Measurements from ENCODE around the gene HRH3. TPM values are rescaled to one million over a fixed set of nuclear protein-coding genes. Genes with fewer than 3 reads are reported as not detected.

HRH3 gene
- total RNA-seq, 1 experiment from 2014 or later = not detected

DNA sequence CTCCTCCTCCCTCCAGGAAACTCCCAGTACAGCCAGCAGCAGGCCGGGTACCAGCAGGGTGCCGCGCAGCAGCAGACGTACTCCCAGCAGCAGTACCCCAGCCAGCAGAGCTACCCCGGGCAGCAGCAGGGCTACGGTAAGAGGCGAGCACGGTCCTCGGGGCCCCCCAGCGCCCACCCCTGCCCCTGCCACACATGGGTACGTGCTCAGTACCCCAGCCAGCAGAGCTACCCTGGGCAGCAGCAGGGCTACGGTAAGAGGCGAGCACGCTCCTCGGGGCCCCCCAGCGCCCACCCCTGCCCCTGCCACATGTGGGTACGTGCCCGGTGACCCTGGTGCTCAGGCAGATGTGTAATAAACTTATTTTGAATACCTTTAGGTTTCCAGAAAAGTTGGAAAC lies 47.4 kb downstream of the HRH3 start:
- TF ChIP-seq, protein P1, sequence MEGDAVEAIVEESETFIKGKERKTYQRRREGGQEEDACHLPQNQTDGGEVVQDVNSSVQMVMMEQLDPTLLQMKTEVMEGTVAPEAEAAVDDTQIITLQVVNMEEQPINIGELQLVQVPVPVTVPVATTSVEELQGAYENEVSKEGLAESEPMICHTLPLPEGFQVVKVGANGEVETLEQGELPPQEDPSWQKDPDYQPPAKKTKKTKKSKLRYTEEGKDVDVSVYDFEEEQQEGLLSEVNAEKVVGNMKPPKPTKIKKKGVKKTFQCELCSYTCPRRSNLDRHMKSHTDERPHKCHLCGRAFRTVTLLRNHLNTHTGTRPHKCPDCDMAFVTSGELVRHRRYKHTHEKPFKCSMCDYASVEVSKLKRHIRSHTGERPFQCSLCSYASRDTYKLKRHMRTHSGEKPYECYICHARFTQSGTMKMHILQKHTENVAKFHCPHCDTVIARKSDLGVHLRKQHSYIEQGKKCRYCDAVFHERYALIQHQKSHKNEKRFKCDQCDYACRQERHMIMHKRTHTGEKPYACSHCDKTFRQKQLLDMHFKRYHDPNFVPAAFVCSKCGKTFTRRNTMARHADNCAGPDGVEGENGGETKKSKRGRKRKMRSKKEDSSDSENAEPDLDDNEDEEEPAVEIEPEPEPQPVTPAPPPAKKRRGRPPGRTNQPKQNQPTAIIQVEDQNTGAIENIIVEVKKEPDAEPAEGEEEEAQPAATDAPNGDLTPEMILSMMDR (IDR thresholded peaks at IDR 0.05; ENCODE audit: unreplicated experiment) = no peak
- intact Hi-C loops (cut with micrococcal nuclease) = no loop called here
- H3K9me3 Mint-ChIP-seq (ENCODE audit: unreplicated experiment) = no peaks in the 10 kb centered on the region
- POLR2A ChIA-PET = interaction anchor here (0.7 to 1.8 kb wide), 3 partner anchors 9 to 65 kb away, joined by 3 to 5 read pairs (median 4); partner anchors contain the start of gene MTG2
- no peak overlapping the region for H3K4me3 Mint-ChIP-seq (ENCODE audit: unreplicated experiment)
- H3K36me3 Mint-ChIP-seq (ENCODE audit: insufficient read depth, unreplicated experiment) = peaks cover 63% of the 10 kb centered on the region
- no peaks in the 10 kb centered on the region for H3K4me1 Mint-ChIP-seq (ENCODE audit: insufficient read depth, unreplicated experiment)
- no peak for DNase-seq (ENCODE audit: unreplicated experiment)
- BruUV-seq (replicated peaks) = no TSS peak
- no peaks in the 10 kb centered on the region for H3K27me3 Mint-ChIP-seq (ENCODE audit: insufficient read depth, unreplicated experiment)
- H3K27ac Mint-ChIP-seq (ENCODE audit: low read depth, unreplicated experiment) = no peak overlapping the region
- CTCF ChIA-PET = no interaction called here

GRCh38 chr20:62171245-62171644 lies 48.8 kb downstream of the HRH3 start:
- ChIA-PET POLR2A (interaction anchor here (1.2 to 1.9 kb wide), 4 partner anchors 10 to 28 kb away, joined by 3 to 7 read pairs (median 4); partner anchors contain the start of genes MTG2, PSMA7 and SS18L1), CTCF (interaction anchor here (1.2 kb wide), 1 partner anchor 329 kb away, joined by 3 read pairs; no protein-coding TSS in a partner anchor)
- H3K27ac Mint-ChIP-seq (ENCODE audit: low read depth, unreplicated experiment) = no peak overlapping the region
- no peak for DNase-seq (ENCODE audit: unreplicated experiment)
- TF ChIP-seq, protein P1 (IDR thresholded peaks at IDR 0.05; ENCODE audit: unreplicated experiment) = no peak
- intact Hi-C loops (cut with micrococcal nuclease) = no loop called here
- H3K9me3 Mint-ChIP-seq (ENCODE audit: unreplicated experiment) = no peaks in the 10 kb centered on the region
- no peak overlapping the region for H3K4me3 Mint-ChIP-seq (ENCODE audit: unreplicated experiment)
- no peaks in the 10 kb centered on the region for H3K27me3 Mint-ChIP-seq (ENCODE audit: insufficient read depth, unreplicated experiment)
- H3K4me1 Mint-ChIP-seq (ENCODE audit: insufficient read depth, unreplicated experiment) = no peaks in the 10 kb centered on the region
- H3K36me3 Mint-ChIP-seq (ENCODE audit: insufficient read depth, unreplicated experiment) = peaks cover 72% of the 10 kb centered on the region
- BruUV-seq (replicated peaks) = no TSS peak

- no peak overlapping the region for H3K4me3 Mint-ChIP-seq (ENCODE audit: unreplicated experiment)
- no TSS peak for BruUV-seq (replicated peaks)
- ChIA-PET CTCF (interaction anchor here (1.2 kb wide), 1 partner anchor 330 kb away, joined by 3 read pairs; no protein-coding TSS in a partner anchor), POLR2A (interaction anchor here (1.9 kb wide), 1 partner anchor 13 kb away, joined by 7 read pairs; the partner anchor contains the start of gene MTG2)
- no peak for DNase-seq (ENCODE audit: unreplicated experiment)
- H3K4me1 Mint-ChIP-seq (ENCODE audit: insufficient read depth, unreplicated experiment) = no peaks in the 10 kb centered on the region
- intact Hi-C loops (cut with micrococcal nuclease) = no loop called here
- no peaks in the 10 kb centered on the region for H3K27me3 Mint-ChIP-seq (ENCODE audit: insufficient read depth, unreplicated experiment)
- no peak overlapping the region for H3K27ac Mint-ChIP-seq (ENCODE audit: low read depth, unreplicated experiment)
- TF ChIP-seq, protein P1 (IDR thresholded peaks at IDR 0.05; ENCODE audit: unreplicated experiment) = no peak
- no peaks in the 10 kb centered on the region for H3K9me3 Mint-ChIP-seq (ENCODE audit: unreplicated experiment)
- peaks cover 78% of the 10 kb centered on the region for H3K36me3 Mint-ChIP-seq (ENCODE audit: insufficient read depth, unreplicated experiment)
These were observed 49.5 kb downstream of the HRH3 start for GRCh38 chr20:62170536-62170935.

DNA sequence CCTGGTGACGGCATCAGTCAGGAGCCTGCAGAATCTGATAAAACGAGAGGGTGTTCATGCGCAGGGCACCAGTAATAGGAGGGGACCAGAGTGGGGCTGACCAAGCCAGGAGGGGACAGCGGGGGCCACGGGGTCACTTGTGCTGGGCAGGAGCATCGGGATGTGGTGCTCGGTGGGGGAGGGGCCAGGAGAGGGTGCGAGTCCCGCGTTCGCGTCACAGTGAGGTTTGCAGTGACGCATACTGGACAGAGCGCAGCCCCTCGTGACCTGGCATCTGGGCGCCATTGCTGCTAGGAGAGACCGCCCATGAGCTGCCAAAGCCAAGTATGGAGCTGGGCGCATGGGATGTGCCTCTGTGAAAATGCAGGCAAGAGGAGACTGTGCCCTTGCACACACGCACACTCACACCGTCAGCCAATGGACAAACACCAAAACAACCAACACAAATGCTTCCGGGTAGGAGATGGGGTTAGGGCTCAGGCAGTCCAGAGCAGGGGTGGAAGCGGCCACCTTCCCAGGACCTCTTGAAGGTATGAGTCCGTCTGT lies 51.1 kb downstream of the HRH3 start:
- no peaks in the 10 kb centered on the region for H3K4me1 Mint-ChIP-seq (ENCODE audit: insufficient read depth, unreplicated experiment)
- H3K4me3 Mint-ChIP-seq (ENCODE audit: unreplicated experiment) = no peak overlapping the region
- BruUV-seq (replicated peaks) = no TSS peak
- H3K36me3 Mint-ChIP-seq (ENCODE audit: insufficient read depth, unreplicated experiment) = peaks cover 75% of the 10 kb centered on the region
- H3K27ac Mint-ChIP-seq (ENCODE audit: low read depth, unreplicated experiment) = no peak overlapping the region
- CTCF ChIA-PET = interaction anchor here (0.6 kb wide), 1 partner anchor 20 kb away, joined by 3 read pairs; no protein-coding TSS in a partner anchor
- no peaks in the 10 kb centered on the region for H3K27me3 Mint-ChIP-seq (ENCODE audit: insufficient read depth, unreplicated experiment)
- no peak for DNase-seq (ENCODE audit: unreplicated experiment)
- H3K9me3 Mint-ChIP-seq (ENCODE audit: unreplicated experiment) = no peaks in the 10 kb centered on the region
- POLR2A ChIA-PET = interaction anchor here (0.6 kb wide), 1 partner anchor 58 kb away, joined by 3 read pairs; no protein-coding TSS in a partner anchor
- TF ChIP-seq, protein P1 (IDR thresholded peaks at IDR 0.05; ENCODE audit: unreplicated experiment) = no peak
- intact Hi-C loops (cut with micrococcal nuclease) = no loop called here
